SJSA1 (cell line): ENCODE measurements around the gene KCTD15. TPM values are rescaled to one million over a fixed set of nuclear protein-coding genes. Genes with fewer than 3 reads are reported as not detected.
"Not testable (repeated sequence)": the region's sequence is repeated elsewhere in the genome, so short reads cannot be mapped to it uniquely, and the experiment has no call there.

Source experiments
- DNase-seq, 2 experiments: peaks; one replicate each; pipeline ENCODE4 v3.0.0-alpha.2; 2015 to 2020; ENCODE audit warnings: low spot score in 2 of 2, low read depth in 1 of 2
- H3K27ac ChIP-seq: fragments of 250-450 bp; sonication (Bioruptor Pico); 2 replicates; pipeline ENCODE4 v1.5.1; 2020; ENCODE audit warnings: mild to moderate bottlenecking, moderate library complexity
- H3K27me3 ChIP-seq: fragments of 250-450 bp; sonication (Bioruptor Pico); replicated peaks from 2 replicates; pipeline ENCODE4 v1.5.1; 2020; ENCODE audit warnings: mild to moderate bottlenecking, moderate library complexity
- H3K36me3 ChIP-seq: fragments of 250-450 bp; sonication (Bioruptor Pico); 2 replicates; pipeline ENCODE4 v1.5.1; 2020; ENCODE audit warnings: mild to moderate bottlenecking
- H3K4me1 ChIP-seq: fragments of 250-450 bp; sonication (Bioruptor Pico); replicated peaks from 2 replicates; pipeline ENCODE4 v1.6.1; 2021; ENCODE audit warnings: mild to moderate bottlenecking
- H3K4me3 ChIP-seq: fragments of 250-450 bp; sonication (Bioruptor Pico); 2 replicates; pipeline ENCODE4 v1.5.1; 2020; ENCODE audit warnings: mild to moderate bottlenecking
- H3K9me3 ChIP-seq: fragments of 250-450 bp; sonication (Bioruptor Pico); replicated peaks from 2 replicates; pipeline ENCODE4 v1.5.1; 2020; ENCODE audit warnings: mild to moderate bottlenecking
- total RNA-seq: library from RNA; depleted of rRNA; stranded (reverse); fragments of >200 nt; shearing (Covaris generic); gene quantifications from 2 replicates; pipeline ENCODE4 v1.2.3, GENCODE V29; 2014

KCTD15 gene
- total RNA-seq, 1 experiment from 2014 or later: 4.3 TPM

DNA sequence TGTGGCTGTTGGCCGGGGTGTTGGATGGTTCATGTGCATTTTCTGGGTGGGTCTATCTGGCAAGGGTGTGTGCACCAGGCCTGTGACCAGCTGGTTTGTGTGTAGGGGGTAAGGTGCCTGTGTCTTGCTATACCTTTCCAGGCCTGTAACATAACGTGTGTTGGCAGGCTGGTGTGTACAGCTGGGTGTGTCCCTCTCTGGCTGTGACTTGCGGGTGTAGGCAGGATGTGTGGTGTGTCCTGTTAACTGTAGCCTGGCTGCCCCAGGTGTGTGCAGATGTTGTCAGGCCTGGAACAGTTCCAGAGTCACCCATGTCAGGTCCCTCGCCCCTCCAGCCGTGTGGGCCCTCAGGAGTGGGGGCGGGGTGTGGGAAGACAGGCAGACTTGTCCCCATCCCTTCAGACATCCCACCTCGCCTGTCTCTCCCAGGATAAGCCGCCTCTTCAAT is 9.8 kb downstream of the KCTD15 start:
- H3K4me3 ChIP-seq: no peak overlapping the region
- H3K27ac ChIP-seq: no peak overlapping the region
- DNase-seq: no peak
- no peaks in the 10 kb centered on the region for H3K27me3 ChIP-seq
- no peaks in the 10 kb centered on the region; the same call in 1 of the 2 replicates for H3K36me3 ChIP-seq
- no peaks in the 10 kb centered on the region for H3K9me3 ChIP-seq
- H3K4me1 ChIP-seq: no peaks in the 10 kb centered on the region

GRCh38 chr19:33808399-33808798 is 11.7 kb downstream of the KCTD15 start:
- Histone ChIP-seq H3K36me3 (no peaks in the 10 kb centered on the region; the same call in 1 of the 2 replicates), H3K4me1 (no peaks in the 10 kb centered on the region), H3K4me3 (no peak overlapping the region), H3K27ac (no peak overlapping the region), H3K27me3 (no peaks in the 10 kb centered on the region), H3K9me3 (no peaks in the 10 kb centered on the region)
- no peak for DNase-seq

DNA sequence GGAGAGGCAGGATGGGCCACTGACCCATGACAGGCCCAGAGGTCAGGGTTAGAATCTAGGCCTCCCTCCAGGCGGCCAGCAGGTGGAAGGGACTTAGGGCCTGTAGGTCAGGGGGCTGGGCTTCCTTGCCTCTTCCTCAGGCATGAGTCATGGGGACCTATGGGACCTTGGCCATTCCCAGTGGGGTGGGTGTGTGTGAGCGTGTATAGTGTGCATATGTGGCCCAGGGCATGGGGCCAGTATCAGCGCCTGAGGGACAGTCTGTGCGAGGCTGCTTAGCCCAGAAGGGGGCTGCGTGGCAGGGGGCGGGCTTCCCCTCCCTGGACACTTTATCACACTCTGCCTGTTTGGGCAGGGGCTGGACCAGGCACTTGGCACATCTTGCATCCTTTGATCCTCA is 13.3 kb downstream of the KCTD15 start:
- Histone ChIP-seq H3K4me3 (no peak overlapping the region), H3K27me3 (no peaks in the 10 kb centered on the region), H3K9me3 (no peaks in the 10 kb centered on the region), H3K4me1 (no peaks in the 10 kb centered on the region), H3K27ac (no peak overlapping the region), H3K36me3 (no peaks in the 10 kb centered on the region; the same call in 1 of the 2 replicates)
- no peak for DNase-seq

DNA sequence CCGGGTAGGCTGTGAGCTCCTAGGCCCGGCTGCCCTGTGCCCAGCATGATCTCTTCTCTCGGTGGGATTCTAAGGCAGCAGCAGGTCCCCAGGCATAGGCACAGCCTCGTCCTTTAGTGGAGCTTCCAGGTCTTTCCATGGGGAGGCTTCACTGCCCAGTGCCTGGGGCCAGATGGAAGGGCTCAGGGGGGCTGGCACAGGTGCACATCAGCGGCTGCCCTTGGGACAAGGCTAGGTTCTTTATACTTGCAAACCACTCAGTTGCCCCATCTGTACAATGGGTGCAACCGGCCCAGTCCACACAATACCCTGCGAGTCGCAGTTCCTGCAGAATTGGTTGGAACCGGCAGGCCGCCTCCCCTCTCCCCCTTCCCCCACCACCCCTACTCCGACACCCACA is 14.2 kb downstream of the KCTD15 start:
- Histone ChIP-seq H3K4me3 (no peak overlapping the region), H3K9me3 (no peaks in the 10 kb centered on the region), H3K27ac (no peak overlapping the region), H3K4me1 (no peaks in the 10 kb centered on the region), H3K27me3 (no peaks in the 10 kb centered on the region), H3K36me3 (no peaks in the 10 kb centered on the region; the same call in 1 of the 2 replicates)
- no peak for DNase-seq

- H3K9me3 ChIP-seq: no peaks in the 10 kb centered on the region
- H3K4me1 ChIP-seq: no peaks in the 10 kb centered on the region
- H3K36me3 ChIP-seq: no peaks in the 10 kb centered on the region; the same call in 1 of the 2 replicates
- H3K27me3 ChIP-seq: no peaks in the 10 kb centered on the region
- DNase-seq: no peak
- no peak overlapping the region for H3K27ac ChIP-seq
- H3K4me3 ChIP-seq: no peak overlapping the region
Observed at GRCh38 chr19:33811246-33811645, 14.6 kb downstream of the KCTD15 start.

GRCh38 chr19:33811736-33812387 is 15.2 kb downstream of the KCTD15 start:
- no peaks in the 10 kb centered on the region for H3K9me3 ChIP-seq
- no peak overlapping the region for H3K27ac ChIP-seq
- no peaks in the 10 kb centered on the region; the same call in 1 of the 2 replicates for H3K36me3 ChIP-seq
- H3K27me3 ChIP-seq: no peaks in the 10 kb centered on the region
- no peaks in the 10 kb centered on the region for H3K4me1 ChIP-seq
- no peak overlapping the region for H3K4me3 ChIP-seq
- no peak for DNase-seq

DNA sequence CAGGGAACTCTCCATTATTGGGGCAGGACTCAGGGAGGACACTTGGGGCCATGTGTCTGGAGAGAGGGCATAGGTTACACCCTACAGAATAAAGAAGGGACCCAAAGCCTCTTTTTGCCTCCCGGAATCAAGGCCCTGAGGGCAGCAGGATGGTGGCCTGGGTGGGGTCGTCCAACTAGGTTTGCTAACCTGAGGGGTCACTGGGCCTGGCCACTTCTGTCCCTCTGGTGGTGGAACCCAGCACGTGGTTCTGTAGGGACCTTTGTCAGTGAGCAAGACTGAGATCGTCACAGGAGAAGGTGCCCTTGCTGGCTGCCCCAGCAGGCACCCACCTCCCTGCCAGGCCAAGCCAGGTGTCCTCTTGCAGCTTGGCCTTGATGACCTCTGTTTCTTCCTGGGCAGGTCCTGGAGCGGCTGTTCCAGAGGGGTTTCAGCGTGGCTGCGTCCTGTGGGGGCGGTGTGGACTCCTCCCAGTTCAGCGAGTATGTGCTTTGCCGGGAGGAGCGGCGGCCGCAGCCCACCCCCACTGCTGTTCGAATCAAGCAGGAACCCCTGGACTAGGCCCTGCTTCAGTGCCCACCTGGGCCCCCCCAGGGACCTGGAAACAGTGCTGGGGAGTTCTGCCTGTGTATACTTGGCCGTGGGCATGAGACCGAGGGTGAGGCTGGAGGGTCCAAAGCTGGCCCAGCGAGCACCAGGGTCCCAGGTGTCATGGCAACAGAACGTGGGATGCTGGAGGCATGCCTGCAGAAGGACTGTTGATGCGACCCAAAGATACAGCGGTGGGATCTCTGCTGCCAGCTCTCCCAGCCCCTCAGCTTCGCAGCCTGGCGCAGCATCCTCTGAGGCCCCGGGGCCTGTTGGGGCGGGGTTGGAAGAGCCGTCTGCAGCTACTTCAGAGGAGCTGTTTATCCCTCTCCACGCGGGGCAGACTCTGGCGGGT is 16.0 kb downstream of the KCTD15 start:
- H3K27me3 ChIP-seq: no peaks in the 10 kb centered on the region
- H3K4me1 ChIP-seq: no peaks in the 10 kb centered on the region
- H3K9me3 ChIP-seq: no peaks in the 10 kb centered on the region
- H3K36me3 ChIP-seq: no peaks in the 10 kb centered on the region
- no peak overlapping the region for H3K27ac ChIP-seq
- H3K4me3 ChIP-seq: no peak overlapping the region
- DNase-seq: no peak

GRCh38 chr19:33813391-33814101 is 16.9 kb downstream of the KCTD15 start:
- no peaks in the 10 kb centered on the region for H3K36me3 ChIP-seq
- H3K9me3 ChIP-seq: no peaks in the 10 kb centered on the region
- no peak overlapping the region for H3K4me3 ChIP-seq
- no peak for DNase-seq
- no peak overlapping the region for H3K27ac ChIP-seq
- H3K4me1 ChIP-seq: no peaks in the 10 kb centered on the region
- H3K27me3 ChIP-seq: no peaks in the 10 kb centered on the region

DNA sequence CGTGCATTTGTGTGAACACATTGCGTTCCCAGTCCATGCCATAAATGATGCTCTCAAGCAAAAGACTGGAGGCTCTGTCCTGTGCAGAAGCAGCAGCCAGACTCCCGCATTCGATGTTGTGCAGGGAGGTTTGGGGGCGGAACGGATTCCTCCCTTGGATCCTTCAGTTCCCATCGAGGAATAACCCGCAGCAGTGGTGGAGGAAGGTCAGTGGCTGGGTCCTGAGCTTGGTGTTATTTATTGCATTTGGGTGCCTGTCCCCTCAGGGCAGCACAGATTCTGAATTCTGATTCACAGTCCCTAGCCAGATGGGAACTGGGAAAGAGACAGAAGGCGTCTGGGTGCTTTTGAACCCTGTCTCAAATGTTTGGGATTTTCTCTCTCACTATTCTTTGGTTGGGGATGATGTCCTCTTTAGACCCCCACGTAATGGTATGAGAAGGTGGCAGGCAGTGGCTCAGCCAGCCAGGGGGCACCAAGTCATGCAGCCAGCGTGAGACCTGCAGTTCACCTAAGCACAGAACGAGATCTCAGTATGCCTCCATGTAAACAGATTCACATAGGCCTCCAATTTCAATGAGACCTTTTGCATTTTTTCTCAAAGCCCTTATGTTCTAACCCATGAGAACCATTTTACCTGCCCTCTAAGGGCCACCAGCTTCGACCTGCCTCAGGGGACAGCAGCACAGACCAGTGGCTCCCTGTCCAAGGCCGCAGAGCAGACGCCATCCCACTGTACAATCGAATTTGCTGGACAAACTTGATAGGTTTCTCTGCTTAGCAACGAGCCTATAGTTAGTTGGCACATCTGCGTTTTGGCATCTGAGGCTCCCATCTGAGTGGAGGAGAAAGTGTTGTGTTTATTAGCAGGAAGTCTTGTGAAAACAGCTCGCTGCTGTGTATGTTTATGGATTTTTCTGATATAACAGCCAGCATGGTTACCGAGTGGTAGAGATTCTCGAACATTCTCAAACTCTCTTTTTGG is 17.8 kb downstream of the KCTD15 start:
- no peak overlapping the region for H3K27ac ChIP-seq
- DNase-seq: no peak
- no peaks in the 10 kb centered on the region for H3K36me3 ChIP-seq
- no peaks in the 10 kb centered on the region for H3K9me3 ChIP-seq
- H3K27me3 ChIP-seq: no peaks in the 10 kb centered on the region
- no peak overlapping the region for H3K4me3 ChIP-seq
- H3K4me1 ChIP-seq: no peaks in the 10 kb centered on the region

GRCh38 chr19:33815380-33816340 is 19.0 kb downstream of the KCTD15 start:
- no peaks in the 10 kb centered on the region for H3K9me3 ChIP-seq
- H3K4me3 ChIP-seq: no peak overlapping the region
- no peak for DNase-seq
- no peaks in the 10 kb centered on the region for H3K27me3 ChIP-seq
- H3K27ac ChIP-seq: no peak overlapping the region
- no peaks in the 10 kb centered on the region for H3K4me1 ChIP-seq
- H3K36me3 ChIP-seq: no peaks in the 10 kb centered on the region

GRCh38 chr19:33818411-33818810 is 21.7 kb downstream of the KCTD15 start:
- Histone ChIP-seq H3K9me3 (no peaks in the 10 kb centered on the region), H3K4me1 (no peaks in the 10 kb centered on the region)
- no peak for DNase-seq

DNA sequence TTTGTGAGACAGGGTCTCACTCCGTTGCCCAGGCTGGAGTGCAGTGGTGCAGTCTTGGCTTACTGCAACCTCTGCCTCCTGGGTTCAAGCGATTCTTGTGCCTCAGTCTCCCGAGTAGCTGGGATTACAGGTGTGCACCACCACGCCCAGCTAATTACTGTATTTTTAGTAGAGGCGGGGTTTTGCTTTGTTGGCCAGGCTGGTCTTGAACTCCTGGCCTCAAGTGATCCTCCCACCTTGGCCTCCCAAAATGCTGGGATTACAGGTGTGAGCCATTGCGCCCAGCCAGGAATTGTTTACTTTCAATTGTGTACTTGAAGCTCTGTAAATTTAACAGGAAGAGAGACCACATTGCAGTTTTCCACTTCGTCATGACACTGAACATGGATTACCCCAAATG is 22.4 kb downstream of the KCTD15 start:
- DNase-seq, H3K27ac ChIP-seq: not testable (repeated sequence)

More at GRCh38 chr19:33818411-33818810, 21.7 kb downstream of the KCTD15 start:
- no peak overlapping the region for H3K27ac ChIP-seq
- H3K36me3 ChIP-seq: no peaks in the 10 kb centered on the region
- no peaks in the 10 kb centered on the region for H3K27me3 ChIP-seq
- no peak overlapping the region for H3K4me3 ChIP-seq

More for the DNA sequence above, 22.4 kb downstream of the KCTD15 start:
- not testable (repeated sequence) for H3K36me3 ChIP-seq, H3K27me3 ChIP-seq, H3K9me3 ChIP-seq, H3K4me3 ChIP-seq, H3K4me1 ChIP-seq
